Nucleus accumbens (tissue), 56 donors: ENCODE results near the gene ANKRD6.
A peak's percentile ranks its signal among the peaks of the same experiment; 100 is the strongest.
"Not testable (repeated sequence)": the region's sequence is repeated elsewhere in the genome, so short reads cannot be mapped to it uniquely, and the experiment has no call there.

Source experiments
- DNase-seq, 56 donors: peaks; one replicate each; lab custom pipeline; 2025; lab: John Stamatoyannopoulos, UW

The ANKRD6 gene

GRCh38 chr6:89638320-89639195 lies 205.6 kb downstream of the ANKRD6 start, which contains the start of gene LYRM2:
Gene LYRM2 (minus strand): TSS chr6:89638747. CDS start chr6:89638716, 31 bp downstream.
- peak; percentile 42 to 99 (median 94) for DNase-seq

DNA sequence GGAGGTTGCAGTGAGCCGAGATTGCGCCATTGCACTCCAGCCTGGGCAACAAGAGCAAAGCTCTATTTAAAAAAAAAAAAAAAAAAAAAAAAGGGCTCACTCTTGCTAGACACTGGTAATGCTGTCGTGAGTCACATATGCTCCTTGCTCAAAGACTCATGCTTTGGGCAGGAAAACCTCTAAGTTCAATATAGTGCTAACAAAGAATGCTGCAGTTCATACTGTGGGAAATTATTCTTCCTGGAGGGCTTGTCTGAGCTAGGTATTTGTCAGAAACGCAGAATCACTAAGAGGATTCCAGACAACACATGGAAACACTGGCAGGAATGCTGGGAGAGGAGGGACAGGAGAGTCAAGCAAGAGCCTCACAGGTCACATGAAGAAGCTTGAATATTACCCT lies 207.9 kb downstream of the ANKRD6 start:
- DNase-seq = no peak

GRCh38 chr6:89641581-89641980 lies 208.6 kb downstream of the ANKRD6 start:
- not testable (repeated sequence) for DNase-seq

DNA sequence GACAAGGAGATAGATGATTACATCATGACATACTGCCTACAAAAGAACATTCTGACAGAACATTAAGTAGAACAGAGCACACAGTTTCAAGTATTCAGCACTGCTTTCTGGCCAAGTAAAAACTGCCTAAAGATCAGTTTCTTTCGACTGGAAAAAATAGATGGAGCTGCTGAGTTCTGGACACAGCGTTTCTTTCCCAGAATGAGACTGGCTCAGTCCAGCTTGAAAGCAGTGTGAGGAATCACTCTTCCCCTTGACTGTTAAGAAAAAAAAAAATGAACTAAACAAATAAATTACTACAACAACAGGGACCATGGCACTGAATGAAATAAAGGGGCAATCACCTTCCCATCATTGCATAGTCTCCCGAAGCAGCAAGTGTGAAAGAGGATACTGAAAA lies 210.0 kb downstream of the ANKRD6 start:
- peak in 1 of 56 donors; percentile 3 for DNase-seq

DNA sequence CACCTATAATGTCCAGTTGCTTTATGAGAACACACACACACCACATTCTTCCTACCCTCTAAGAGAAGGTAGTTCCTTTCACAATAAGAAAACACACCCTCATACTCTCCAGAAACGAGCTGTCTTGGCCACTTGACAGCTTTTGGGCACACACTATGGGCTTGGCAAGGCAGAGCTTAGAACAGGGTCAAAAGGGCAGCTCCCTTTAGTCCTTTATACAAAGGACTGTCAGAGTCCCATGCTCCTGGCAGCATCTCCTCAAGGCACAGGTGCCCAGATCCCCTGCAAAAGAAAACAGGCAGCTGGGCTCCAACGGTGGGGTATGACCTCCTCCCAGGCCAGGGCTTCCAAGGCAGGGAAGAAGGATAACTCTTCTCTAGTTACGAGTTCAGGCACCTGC lies 210.5 kb downstream of the ANKRD6 start:
- peak in 14 of 56 donors; percentile 3 to 19 (median 7) for DNase-seq

GRCh38 chr6:89644864-89645263 lies 211.9 kb downstream of the ANKRD6 start:
- no peak for DNase-seq

DNA sequence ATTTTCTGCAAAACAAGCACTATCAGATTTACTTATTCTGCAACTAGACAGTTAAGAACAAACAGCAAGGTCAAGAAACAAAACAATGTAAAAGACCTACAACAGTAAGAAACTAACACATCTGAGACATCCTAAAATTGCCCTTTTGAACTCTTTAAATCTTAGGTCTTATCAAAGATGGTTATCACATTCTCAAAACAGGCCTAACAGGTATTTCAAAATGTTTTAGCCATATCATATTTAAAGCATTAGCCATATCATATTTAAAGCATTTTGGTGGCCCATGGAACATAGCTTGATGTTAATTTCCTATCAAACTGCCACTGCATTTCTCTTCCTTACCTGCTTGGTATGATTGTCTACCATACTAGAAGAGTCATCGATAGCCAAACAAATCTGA lies 216.7 kb downstream of the ANKRD6 start:
- DNase-seq = no peak

DNA sequence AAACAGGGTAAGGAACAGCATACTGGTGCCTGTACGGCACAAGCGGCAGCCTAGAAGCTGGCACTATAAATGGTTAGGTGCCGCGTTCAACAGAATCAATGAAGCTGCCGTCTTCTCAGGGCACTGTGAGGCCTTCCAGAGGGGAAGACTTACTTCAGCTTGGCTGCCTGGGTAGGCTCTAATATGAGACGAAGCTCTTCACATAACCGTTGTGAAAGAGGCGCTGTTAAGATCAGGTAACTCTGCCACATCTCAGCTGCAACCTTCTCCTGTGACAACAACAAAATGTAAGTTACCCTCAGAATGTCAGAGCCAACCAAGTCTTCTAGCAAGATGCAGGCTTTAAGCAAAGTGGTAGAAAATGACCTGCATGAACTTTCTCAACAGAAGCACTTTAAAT lies 217.6 kb downstream of the ANKRD6 start:
- no peak for DNase-seq

- no peak for DNase-seq
Observed at GRCh38 chr6:89655122-89655521, 222.2 kb downstream of the ANKRD6 start.

GRCh38 chr6:89657445-89658158 lies 224.7 kb downstream of the ANKRD6 start:
- DNase-seq = no peak

GRCh38 chr6:89660981-89661380 lies 228.0 kb downstream of the ANKRD6 start:
- no peak for DNase-seq

GRCh38 chr6:89661559-89661958 lies 228.6 kb downstream of the ANKRD6 start:
- no peak for DNase-seq

DNA sequence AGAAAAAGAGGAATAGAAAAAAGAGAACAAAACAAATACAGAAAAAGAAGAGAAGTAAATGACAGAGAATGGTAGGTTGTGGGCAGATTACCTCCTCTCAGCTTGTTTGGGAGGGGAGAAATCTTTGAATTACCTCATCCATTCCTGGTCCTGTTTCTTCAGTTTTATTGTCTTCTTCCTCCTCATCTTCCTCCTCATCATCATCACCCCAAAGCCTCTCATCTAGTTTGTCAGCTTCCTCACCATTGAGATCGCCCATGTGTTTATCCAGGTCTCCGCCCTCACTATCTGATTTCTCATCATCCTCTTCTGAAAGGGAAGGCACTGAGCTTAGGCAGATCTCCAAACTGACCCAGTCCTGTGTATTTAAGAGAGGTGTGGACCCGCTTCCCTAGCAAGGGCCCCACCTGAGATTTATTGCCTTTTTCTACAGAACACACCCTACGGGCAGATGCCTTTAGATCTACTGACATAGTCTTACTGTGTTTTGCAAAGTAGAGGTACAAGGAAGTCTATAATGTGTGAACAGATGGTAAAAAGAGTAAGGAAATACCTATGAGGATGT lies 229.8 kb downstream of the ANKRD6 start:
- no peak for DNase-seq

DNA sequence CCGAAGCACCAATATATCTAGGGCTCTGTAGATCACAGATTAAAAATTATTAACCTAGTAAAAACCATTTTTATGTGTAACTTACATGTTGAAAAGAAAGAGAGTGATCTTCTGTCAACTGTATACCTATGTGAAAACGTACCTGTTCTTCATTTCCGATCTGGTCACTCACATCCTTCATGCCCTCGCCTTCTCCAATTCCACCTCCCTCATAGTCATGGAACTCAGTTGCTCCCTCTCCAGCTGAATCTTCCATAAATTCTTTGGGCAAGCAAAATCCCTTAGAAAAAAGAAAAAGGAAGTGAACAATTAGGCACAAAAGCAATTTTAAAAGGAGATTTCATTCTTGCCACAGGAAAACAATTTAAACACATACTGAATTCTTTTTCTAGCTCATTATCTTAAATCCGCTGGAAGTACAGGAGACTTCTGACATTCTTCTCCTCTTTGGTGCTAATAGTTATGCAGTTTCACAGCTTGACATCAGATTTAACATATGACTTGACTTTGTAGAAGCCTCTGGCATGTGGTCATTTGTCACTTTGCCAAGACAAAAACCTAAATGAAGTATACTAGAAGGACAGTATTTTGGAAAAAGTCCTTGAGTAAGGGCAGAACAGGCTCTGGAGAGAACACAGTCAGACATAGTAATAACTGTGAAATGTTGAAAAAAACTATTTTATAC lies 235.1 kb downstream of the ANKRD6 start:
- no peak for DNase-seq

GRCh38 chr6:89669002-89669401 lies 236.1 kb downstream of the ANKRD6 start:
- DNase-seq = no peak

GRCh38 chr6:89670935-89671565 lies 238.1 kb downstream of the ANKRD6 start:
- no peak for DNase-seq

- DNase-seq = no peak
Observed at GRCh38 chr6:89675949-89676748, 243.2 kb downstream of the ANKRD6 start.

DNA sequence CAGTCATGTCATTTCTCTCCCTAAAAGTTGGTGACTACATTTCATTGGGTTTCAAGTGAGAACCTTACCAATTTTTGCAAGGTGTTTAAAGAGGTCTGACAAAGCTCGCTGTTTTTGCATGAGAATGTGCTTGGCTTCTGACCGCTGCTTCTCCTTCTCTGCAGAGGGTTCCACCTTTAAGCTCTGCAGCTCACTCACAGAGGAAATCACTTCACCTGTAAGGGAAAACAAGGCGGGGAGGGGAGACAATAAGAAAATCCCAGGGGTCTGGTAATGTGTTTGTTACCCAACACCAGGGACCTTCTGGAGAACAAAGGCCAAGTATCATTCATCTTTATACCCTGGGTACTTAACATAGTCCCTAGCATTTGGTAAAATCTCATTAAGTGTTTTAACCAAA lies 245.6 kb downstream of the ANKRD6 start:
- DNase-seq = no peak
